C1 segment of cervical spinal cord (tissue), 14 donors: ENCODE results near the gene BEND3.
"Not testable (repeated sequence)": the region's sequence is repeated elsewhere in the genome, so short reads cannot be mapped to it uniquely, and the experiment has no call there.

Source experiments
- DNase-seq, 14 donors: peaks; one replicate each; lab custom pipeline; 2025; lab: John Stamatoyannopoulos, UW

BEND3 gene

DNA sequence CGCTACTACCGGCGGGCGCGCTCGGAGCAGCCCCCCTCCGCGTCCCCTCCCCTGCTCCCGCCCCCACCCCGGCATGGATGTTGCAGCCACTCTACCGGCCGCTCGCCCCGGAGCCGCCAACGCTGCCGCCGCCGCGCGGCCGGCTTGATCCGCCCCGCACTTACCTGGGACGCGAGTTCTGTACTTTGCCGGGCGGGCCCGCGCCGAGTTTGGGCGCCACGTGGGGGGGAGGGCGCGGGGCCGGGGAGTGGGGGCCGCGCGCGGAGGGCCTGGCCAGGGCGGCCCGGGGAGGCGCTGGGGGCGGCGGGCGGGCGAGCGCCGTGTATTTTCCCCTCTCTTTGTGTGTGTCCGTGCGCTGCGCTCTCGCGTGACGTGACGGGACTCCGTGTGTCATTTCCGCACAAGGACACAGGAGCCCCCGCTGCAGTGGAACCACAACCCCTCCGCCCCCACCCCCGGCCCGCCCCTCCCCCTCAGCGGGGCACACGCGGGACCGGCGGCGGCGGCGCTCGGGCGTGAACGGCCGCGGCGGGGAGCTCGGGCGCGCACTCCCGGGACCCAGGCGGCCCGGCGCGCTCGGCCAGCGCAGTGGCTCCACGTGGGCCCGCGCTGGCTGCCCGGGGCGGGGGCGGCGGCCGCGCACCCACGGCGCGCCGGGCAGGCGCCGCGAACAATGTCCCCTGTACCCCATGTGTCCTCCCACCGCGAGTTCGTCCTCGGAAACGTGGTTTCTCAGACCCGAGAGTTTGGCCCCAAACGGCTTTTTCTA lies at the start of gene BEND3:
Gene BEND3 (minus strand): TSS at position 590 of the 769 bp plus-strand sequence. CDS start 16,230 bp downstream, outside the sequence.
- peak in 8 of 14 donors; percentile 29 to 65 (median 38) for DNase-seq

DNA sequence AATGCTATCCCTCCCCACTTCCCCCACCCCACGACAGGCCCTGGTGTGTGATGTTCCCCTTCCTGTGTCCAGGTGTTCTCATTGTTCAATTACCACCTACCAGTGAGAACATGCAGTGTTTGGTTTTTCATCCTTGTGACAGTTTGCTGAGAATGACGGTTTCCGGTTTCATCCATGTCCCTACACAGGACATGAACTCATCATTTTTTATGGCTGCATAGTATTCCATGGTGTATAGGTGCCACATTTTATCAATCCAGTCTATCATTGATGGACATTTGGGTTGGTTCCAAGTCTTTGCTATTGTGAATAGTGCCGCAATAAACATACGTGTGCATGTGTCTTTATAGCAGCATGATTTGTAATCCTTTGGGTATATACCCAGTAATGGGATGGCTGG lies 49.0 kb upstream of the BEND3 start:
- DNase-seq = not testable (repeated sequence)

DNA sequence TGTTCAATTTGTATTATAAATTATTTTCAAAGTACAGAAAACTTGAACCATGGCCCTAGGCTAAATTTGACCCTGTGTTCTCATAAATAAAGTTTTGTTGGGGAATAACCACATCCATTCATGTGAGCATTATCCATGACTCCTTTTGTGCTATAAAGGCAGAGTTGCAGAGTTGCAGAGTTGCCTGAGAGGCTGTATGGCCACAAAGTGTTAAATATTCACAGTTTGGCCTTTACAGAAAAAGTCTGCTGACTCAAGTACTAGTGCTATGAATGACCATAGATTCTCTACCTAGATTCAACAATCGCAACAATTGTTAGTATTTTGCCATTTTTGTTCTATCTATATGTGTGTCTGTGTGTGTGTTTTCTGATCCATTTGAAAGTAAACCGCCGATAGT lies 46.2 kb upstream of the BEND3 start:
- DNase-seq = no peak

DNA sequence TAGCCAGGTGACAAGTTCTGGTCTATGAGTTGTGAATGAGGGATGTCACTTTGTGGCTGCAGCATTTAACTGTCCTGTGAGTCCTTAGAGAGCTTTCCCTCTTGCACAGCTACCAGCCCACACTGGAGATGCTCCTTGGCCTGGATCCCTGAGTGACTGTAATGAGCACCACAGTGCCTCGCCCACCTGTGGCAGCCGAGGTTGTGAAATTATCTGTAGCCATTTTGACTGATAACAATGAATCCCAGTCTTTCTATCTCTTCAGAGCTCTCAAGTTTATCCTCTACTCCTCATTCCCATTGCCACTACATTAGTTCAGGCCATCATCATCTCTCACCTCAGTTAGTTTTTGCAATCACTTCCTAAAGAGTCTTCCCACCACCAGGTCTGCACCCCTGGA lies 41.3 kb upstream of the BEND3 start:
- no peak for DNase-seq

DNA sequence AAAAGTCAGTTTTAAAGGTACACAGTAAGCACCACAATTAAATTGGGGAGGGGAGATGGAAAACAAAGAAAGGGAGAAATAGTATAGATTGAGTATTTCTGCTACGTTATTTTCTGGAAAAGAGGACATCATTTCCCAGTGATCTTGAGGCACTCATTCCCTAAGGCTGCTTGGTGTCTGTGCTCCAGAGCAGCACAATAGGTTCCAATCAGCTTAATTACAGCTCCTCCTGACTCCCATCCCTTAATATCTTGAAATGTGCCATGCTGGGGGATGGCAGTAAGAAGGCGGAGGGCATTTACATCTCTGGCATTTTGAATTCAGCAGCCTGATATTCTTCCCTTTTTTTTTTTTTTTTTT lies 39.5 kb upstream of the BEND3 start:
- peak in 1 of 14 donors; percentile 72 for DNase-seq

DNA sequence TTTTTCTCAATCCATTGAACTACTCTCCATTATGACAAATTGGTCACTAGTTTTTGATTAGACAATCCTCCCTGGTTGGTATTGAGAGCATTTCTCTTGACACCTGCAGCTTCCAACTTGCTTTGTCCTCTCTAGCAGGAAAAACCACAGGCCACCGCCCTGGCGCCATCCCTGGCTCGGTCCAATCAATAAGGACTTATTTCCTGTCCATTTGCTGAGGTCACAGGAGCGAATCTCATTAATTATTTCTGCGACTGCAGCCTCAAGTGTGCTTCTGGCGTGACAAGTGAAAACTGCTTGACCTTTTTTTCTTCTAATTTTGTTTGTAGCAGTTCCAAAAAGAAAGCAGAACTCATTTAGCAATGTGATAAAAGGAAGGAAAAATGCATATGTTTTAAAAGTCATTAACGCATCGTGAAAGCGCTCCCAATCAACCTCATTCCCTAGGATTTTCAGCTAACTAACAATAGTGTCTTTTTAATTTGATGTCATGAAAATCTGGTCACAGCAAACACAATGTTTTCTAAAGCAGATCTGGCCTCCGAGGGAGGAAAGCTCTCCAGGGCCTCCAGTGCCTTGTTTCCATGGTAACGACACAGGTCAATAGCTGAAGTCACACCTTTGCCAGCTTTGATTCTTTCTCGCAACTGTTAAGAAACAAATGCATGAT lies 39.0 kb upstream of the BEND3 start:
- peak in 1 of 14 donors; percentile 72 for DNase-seq

DNA sequence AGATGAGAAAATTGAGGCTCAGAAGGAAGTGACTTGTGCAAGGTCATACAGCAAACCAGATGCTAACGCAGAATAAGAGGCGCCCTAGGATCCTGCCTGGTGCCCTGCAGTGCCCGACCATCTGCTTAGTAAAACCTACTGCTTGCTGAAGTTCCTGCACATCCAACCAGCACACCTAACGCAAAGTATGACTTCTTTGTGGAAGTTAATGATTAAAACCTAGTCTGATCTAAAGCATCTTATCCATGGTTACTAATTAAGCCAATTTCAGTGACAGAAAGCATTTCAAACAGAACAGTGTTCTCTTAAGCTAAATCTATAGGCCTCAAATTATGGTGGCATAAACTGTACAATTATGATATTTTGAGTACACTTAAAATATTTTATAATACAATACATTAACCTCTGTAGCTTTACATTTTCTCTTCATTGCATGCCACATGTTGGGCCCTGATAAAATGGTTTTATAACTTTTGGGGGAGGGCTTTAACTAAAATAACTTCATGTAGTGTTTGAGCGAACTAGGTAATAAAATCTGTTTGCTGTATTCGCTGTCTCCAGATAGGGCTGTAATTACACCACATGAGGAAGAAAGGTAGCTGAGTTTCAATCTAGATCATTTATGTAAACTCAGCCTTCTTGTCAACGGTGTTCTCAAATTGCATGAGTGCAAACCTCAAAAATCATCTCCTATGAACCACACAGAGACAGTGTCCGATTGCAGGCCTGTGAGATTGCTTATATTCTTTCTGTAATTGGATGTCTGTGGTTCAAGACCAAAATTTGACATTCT lies 37.5 kb upstream of the BEND3 start:
- DNase-seq = no peak

DNA sequence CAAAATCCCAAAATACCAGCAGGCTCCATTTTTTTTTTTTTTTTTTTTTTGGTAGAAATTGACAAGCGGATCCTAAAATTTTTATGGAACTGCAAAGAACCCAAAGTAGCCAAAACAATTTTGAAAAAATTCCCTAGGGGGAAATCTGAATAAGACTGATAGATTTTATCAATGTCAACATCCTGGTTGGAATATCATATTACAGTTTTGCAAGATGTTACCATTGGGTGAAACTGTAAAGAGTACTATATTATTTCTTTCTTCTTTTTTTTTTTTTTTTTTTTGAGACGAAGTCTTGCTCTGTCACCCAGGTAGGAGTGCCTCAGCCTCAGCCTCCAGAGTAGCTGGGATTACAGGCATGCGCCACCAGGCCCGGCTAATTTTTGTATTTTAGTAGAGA lies 29.4 kb upstream of the BEND3 start:
- no peak for DNase-seq

DNA sequence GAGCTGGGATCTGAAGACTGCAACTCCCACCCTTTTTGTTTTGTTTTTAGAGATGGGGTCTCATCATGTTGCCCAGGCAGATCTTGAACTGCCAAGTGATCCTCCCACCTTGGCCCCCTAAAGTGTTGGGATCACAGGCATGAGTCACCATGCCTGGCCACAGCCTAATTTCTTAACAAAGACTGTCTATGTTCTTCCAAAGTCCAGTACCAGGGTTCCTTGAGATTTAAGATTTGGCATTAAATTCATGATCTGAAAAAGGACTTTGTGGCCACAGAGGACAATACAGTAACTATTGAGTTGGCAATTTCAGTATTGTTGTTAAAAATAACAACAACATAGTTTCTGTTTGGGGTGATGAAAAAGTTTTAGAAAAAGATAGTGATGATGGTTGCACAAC lies 28.7 kb upstream of the BEND3 start:
- no peak for DNase-seq

DNA sequence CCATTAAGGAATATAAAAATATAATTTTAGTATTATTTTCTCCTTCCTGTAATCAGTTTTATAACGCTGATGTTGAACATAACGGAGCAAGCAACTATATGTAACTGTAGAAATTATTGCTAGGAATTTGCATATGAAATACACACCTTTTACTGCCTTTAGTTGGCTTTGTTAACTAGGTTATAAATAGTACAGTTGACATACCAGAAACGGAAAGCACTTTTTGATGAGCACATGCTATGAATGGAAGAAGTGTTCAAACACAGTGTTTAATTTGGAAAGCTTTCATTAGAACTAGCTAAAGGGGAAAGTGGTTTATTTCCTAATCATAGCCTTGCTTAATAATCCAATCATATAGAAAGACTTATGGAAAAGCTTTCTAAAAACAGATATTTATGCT lies 25.3 kb upstream of the BEND3 start:
- no peak for DNase-seq

DNA sequence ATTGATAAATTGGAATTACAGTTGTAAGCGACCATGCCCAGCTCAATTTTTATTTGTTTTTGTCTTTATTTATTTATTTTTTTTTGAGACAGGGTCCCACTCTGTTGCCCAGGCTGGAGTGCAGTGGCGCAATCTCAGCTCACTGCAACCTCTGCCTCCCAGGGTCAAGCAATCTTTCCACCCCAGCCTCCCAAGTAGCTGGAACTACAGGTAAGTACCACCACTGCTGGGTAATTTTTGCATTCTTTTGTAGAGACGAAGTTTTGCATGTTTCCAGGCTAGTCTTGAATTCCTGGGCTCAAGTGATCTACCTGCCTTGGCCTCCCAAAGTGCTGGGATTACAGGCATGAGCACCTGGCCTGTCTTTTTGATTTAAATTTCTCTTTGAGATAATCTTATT lies 21.0 kb upstream of the BEND3 start:
- DNase-seq = not testable (repeated sequence)

DNA sequence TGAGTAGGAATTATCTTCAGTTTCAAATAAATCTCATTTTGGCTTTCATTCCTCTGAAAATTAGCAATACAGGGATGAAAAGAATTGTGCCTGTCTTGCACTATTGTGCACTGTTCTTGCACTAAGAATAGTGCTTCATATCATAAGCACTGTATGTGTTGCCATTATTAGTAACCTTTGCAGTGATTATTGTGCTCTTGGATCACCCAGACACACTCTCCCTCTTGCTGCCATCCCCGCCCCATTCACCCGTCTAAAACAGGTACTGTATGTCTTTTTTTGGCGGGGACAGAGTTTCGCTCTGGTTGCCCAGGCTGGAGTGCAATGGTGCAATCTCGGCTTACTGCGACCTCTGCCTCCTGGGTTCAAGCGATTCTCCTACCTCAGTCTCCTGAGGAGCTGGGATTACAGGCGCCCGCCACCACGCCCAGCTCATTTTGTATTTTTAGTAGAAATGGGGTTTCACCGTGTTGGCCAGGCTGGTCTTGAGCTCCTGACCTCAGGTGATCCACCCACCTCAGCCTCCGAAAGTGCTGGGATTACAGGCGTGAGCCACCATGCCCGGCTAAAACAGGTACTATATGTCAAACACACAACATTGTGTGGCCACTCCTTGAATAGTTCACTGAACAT lies 19.8 kb upstream of the BEND3 start:
- not testable (repeated sequence) for DNase-seq

DNA sequence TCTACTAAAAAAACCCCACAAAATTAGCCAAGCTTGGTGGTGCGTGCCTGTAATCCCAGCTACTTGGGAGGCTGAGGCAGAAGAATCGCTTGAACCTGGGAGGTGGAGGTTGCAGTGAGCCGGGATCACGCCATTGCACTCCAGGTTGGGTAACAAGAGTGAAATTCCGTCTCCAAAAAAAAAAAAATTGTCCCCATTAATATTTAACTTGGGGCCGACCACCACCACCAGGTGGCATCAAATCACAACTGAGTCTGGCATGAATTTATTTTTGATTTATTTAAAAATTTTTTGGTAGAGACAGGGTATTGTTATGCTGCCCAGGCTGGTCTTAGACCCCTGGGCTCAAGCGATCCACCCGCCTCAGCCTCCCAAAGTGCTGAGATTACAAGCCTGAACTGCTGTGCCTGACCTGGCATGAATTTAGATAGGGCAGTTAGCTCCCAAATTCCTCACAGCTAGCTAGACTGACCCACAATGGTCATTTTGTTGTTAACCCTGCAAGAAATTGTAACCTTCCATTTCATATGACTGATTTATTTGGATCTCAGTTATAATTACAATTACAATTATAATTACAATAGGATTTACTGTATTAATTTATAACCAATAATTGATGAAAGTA lies 17.1 kb upstream of the BEND3 start:
- DNase-seq = no peak

DNA sequence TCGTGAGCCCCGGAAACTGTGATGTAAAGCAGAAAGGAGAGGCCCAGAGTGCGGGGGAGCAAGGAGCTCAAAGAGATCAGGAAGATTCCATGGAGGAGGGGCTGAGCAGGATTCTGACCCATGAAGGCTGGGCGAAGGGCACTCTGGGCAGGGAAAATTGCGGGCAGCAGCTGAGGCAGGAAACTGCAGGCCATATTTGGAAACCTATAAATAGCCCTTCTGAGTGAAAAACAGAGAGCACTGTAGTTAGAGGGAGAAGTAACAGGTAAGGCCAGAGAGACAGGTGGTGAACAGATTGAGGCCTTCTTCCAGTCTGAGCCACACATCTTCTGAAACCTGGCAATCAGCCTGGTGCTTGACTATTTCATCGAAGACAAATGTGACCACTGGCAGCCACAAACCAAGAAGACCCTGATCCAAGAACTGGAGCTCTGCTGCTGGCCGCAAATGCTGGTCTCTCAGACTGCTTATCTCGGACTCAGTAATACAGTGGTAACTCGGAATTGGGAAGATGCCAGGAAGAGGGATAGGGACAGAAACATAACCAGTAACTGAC lies 14.1 kb upstream of the BEND3 start:
- DNase-seq = peak in 2 of 14 donors; percentile 32 to 92

DNA sequence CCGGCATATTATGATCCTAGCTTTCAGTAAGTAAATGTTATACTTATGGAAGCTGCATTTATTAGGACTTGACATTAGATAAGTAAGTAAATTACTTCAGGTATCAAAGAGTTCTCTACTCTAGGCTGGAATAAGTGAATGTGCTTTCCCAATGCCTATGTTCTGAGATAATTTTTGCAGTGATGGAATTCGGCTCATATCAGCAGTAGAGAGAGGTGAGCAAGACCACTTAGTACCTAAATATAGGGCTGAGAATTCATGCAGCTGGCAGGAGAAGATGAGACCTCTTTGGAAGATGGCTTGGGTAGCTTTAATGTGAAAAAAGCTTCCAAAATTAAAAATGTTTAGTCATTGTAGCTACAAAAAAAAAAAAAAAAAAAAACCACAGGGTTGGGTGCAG lies 13.3 kb upstream of the BEND3 start:
- no peak for DNase-seq

DNA sequence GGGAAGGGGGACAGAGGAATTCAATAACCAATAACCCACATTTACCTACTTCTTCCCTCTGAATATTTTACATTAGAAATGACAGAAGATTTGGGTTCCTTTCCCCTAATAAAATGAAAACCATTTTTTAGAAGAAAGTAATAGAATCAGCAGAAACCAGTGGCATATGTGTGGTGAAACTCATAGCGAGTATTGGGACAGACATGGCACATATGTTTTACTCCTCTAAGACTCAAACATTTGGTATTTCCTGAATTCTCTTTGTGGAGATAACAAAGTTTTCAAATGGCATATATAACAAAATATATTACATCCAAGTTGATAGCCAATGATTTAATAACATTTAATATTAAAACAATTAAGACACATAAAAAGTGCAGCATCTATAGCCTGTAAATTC lies 12.9 kb upstream of the BEND3 start:
- no peak for DNase-seq

DNA sequence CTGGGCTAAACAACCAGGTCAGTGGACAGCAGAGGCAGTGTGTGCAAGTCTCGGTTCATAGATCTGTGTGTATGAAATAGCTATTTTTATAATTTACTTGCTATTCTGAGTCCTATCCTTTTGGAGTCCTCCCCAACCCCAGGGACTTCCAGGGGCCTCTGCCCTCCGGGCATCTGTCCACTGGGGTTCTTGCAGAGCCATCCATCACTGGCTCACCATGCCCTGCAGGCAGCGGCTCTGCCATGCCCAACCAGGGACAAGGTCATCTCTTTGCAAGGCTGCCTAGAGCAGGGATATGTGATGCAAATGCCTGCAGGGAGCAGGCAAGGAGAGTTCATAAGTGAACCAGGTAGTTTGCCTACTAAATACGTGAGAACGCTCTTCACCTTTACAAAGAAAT lies 10.5 kb upstream of the BEND3 start:
- DNase-seq = no peak

DNA sequence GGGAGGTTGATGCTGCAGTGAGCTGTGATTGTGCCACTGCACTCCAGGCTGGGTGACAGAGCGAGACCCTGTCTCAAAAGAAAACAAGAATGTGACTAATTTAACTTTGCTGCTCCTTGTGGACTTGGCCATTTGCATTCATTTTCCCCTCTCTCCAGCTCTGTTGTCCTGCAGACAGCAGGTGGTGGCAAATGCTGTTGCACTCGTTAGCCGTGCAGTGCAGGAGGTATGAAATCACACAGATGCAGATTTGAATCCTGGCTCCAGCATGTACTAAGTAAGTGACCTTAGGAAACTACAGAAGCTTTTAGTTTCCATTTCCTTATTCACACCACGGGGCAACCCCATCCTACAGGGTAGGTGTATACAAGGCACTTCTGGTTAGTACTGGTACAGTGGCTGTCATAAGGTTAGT lies 9.6 kb upstream of the BEND3 start:
- DNase-seq = no peak

DNA sequence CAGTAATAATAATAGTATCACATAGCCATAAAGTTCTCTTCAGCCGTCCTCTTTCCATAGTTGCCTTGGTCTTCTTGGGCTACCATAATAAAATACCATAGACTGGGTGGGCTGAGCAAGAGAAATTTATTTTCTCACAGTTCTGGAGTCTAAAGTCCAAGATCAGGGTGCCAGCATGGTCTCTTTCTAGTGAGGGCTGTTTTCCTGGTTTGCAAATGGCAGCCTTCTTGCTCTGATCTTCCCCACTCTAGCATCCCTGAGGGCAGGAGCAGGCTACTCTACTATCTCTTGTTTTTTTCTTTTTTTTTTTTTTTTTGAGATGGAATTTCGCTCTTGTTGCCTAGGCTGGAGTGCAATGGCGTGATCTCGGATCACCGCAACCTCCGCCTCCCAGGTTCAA lies 8.2 kb upstream of the BEND3 start:
- DNase-seq = no peak

DNA sequence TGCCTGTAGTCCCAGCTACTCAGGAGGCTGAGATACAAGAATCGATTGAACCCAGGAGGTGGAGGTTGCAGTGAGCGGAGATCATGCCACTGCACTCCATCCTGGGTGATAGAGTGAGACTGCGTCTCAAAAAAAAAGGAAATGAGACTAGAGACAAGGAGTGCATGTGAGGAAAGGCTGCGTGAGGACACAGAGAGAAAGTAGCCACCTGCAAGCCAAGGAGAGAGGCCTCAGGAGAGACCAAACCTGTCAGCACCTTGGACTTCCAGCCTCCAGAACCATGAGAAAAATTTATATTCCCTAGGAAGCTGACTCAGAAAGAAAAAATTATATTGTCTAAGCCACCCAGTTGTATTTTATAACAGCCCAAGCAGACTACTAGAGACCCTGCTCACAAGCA lies 7.4 kb upstream of the BEND3 start:
- DNase-seq = no peak

DNA sequence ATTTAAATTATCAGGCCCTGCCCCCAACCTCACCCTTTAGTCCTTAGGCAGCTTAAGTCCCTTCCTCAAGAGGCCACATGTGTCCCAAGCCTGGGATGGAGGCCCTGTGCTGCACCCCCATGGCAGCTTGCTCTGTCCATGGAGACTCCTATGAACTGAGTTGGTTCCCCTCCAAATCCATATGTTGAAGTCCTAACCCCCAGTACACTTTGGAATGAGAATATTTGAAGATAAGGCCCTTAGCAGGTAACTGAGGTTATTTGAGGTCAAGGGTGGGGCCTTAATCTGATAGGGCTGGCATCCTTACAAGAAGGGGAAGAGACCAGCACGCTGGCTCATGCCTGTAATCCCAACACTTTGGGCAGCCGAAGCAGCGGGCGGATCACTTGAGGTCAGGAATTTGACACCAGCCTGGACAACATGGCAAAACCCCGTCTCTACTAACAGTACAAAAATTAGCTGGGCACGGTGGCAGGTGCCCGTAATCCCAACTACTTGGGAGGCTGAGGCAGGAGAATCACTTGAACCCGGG lies 6.7 kb upstream of the BEND3 start:
- DNase-seq = no peak
